Cardiac muscle cell (in vitro differentiated cells and primary cell): ENCODE measurements around the gene FGFR4. TPM values are rescaled to one million over a fixed set of nuclear protein-coding genes. Genes with fewer than 3 reads are reported as not detected.

Experiments
- DNase-seq, 2 donors: peaks; one replicate each; pipeline versions ENCODE4 v3.0.0 to v3.0.0-alpha.2; 2010 to 2017; ENCODE audit warnings: low read depth in 1 of 2, low spot score in 1 of 2
- H3K27ac ChIP-seq: fragments of 200-600 bp; sonication (generic); 2 replicates; pipeline ENCODE4 v1.5.1; 2016
- H3K27me3 ChIP-seq: fragments of 200-600 bp; sonication (generic); 2 replicates; pipeline ENCODE4 v1.6.0; 2016; ENCODE audit warnings: control low read depth
- H3K36me3 ChIP-seq: fragments of 200-600 bp; sonication (generic); 2 replicates; pipeline ENCODE4 v1.5.1; 2016; ENCODE audit warnings: control low read depth
- H3K4me1 ChIP-seq: fragments of 200-600 bp; sonication (generic); 2 replicates; pipeline ENCODE4 v1.8.1; 2017; ENCODE audit warnings: low read depth, mild to moderate bottlenecking, mixed run types
- H3K4me3 ChIP-seq: fragments of 200-600 bp; sonication (generic); 2 replicates; pipeline ENCODE4 v1.5.1; 2016; ENCODE audit warnings: mild to moderate bottlenecking
- H3K9me3 ChIP-seq: fragments of 200-600 bp; sonication (generic); 2 replicates; pipeline ENCODE4 v1.5.1; 2017; ENCODE audit warnings: low read depth, mild to moderate bottlenecking, control low read depth
- CTCF ChIP-seq: IDR thresholded peaks from 2 replicates; pipeline ENCODE4 v1.5.1; 2012; ENCODE audit warnings: low read depth, mild to moderate bottlenecking, low read length
- polyA plus RNA-seq: library from polyadenylated mRNA; unstranded; fragments of >200 nt; fragmentation: Nextera tagmentation; extraction: Ambion mirVana; gene quantifications from 2 replicates; pipeline ENCODE4 v1.2.1, GENCODE V29; 2016
- total RNA-seq: library from RNA; depleted of rRNA; stranded (reverse); fragments of >200 nt; gene quantifications from 2 replicates; pipeline ENCODE4 v1.2.3, GENCODE V29; 2016

Gene FGFR4
- total and polyA plus RNA-seq, 2 experiments from 2014 or later = 1.8 to 2.8 TPM

GRCh38 chr5:177077335-177077734, 9.4 kb upstream of the FGFR4 start:
- no peak for DNase-seq
- Histone ChIP-seq H3K27me3 (no peaks in the 10 kb centered on the region), H3K9me3 (no peaks in the 10 kb centered on the region), H3K36me3 (no peaks in the 10 kb centered on the region), H3K4me1 (no peaks in the 10 kb centered on the region), H3K27ac (no peak overlapping the region), H3K4me3 (no peak overlapping the region)
- TF ChIP-seq CTCF = no peak

- Histone ChIP-seq H3K4me3 (no peak overlapping the region), H3K36me3 (no peaks in the 10 kb centered on the region), H3K27me3 (no peaks in the 10 kb centered on the region), H3K9me3 (no peaks in the 10 kb centered on the region), H3K4me1 (no peaks in the 10 kb centered on the region), H3K27ac (no peak overlapping the region)
- no peak for TF ChIP-seq CTCF
- no peak for DNase-seq
Measured at GRCh38 chr5:177079606-177080005, 7.1 kb upstream of the FGFR4 start.

GRCh38 chr5:177080265-177080664, 6.5 kb upstream of the FGFR4 start:
- H3K4me1 ChIP-seq = no peaks in the 10 kb centered on the region
- no peak overlapping the region for H3K27ac ChIP-seq
- H3K4me3 ChIP-seq = no peak overlapping the region
- H3K9me3 ChIP-seq = no peaks in the 10 kb centered on the region
- peaks cover 1% of the 10 kb centered on the region for H3K27me3 ChIP-seq
- no peaks in the 10 kb centered on the region for H3K36me3 ChIP-seq
- DNase-seq = no peak
- no peak for TF ChIP-seq CTCF

GRCh38 chr5:177081859-177082258, 4.9 kb upstream of the FGFR4 start:
- H3K4me1 ChIP-seq = no peaks in the 10 kb centered on the region
- H3K36me3 ChIP-seq = no peaks in the 10 kb centered on the region
- H3K27ac ChIP-seq = no peak overlapping the region
- H3K4me3 ChIP-seq = no peak overlapping the region
- H3K27me3 ChIP-seq = peaks cover 8% of the 10 kb centered on the region
- no peak for DNase-seq
- no peak for TF ChIP-seq CTCF
- H3K9me3 ChIP-seq = no peaks in the 10 kb centered on the region

- Histone ChIP-seq H3K4me3 (no peak overlapping the region), H3K27ac (no peak overlapping the region), H3K27me3 (peaks cover 17% of the 10 kb centered on the region), H3K36me3 (no peaks in the 10 kb centered on the region), H3K4me1 (no peaks in the 10 kb centered on the region), H3K9me3 (no peaks in the 10 kb centered on the region)
- no peak for DNase-seq
- no peak for TF ChIP-seq CTCF
Measured at GRCh38 chr5:177083357-177083756, 3.4 kb upstream of the FGFR4 start.

- no peaks in the 10 kb centered on the region for H3K9me3 ChIP-seq
- no peaks in the 10 kb centered on the region for H3K4me1 ChIP-seq
- peaks cover 17% of the 10 kb centered on the region for H3K27me3 ChIP-seq
- no peak overlapping the region for H3K27ac ChIP-seq
- no peak overlapping the region for H3K4me3 ChIP-seq
- H3K36me3 ChIP-seq = no peaks in the 10 kb centered on the region
- no peak for DNase-seq
- no peak for TF ChIP-seq CTCF
Measured at GRCh38 chr5:177084175-177084574, 2.5 kb upstream of the FGFR4 start.
